ENCODE measurements around the gene ZAP70. TPM values are rescaled to one million over a fixed set of nuclear protein-coding genes. Genes with fewer than 3 reads are reported as not detected.

Gene ZAP70
- total and polyA plus RNA-seq, 2 donors (not counting 3 experiments of a cell fraction or from before 2014, with no cell fraction given), result 0.14 TPM; not detected in 1

DNA sequence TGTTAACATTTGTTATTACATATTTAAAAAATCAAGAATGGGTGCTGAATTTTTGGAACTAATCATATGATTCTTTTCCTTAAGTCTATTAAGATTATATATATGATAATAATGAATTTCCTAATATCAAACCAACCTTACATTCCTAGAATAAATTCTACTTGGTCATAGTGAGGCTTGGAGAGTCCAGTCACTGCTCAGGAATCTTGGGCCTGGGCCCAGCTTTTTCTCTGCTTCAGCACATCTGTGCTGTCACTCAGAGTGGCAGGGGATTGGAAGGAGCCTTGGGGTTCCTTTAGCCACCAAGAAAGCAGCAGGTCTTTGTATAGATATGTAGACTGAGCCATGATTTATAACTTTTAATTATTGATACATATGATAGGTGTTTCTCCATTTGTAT, 19.9 kb upstream of the ZAP70 start:
- Histone ChIP-seq H3K79me2 (ENCODE audit: control insufficient read depth, insufficient read depth, low read length) (no peaks in the 10 kb centered on the region), H3K9me3 (replicated peaks; ENCODE audit: control insufficient read depth, insufficient read depth, low read length) (no peaks in the 10 kb centered on the region), H3K9me1 (replicated peaks; ENCODE audit: control insufficient read depth, extremely low read depth, insufficient read depth, low read length) (no peaks in the 10 kb centered on the region), H3K36me3 (ENCODE audit: control insufficient read depth in 2 of 2, extremely low read depth in 1 of 2, insufficient read depth in 2 of 2, low read length in 2 of 2) (no peaks in the 10 kb centered on the region), H3K4me2 (ENCODE audit: insufficient read depth, low read length) (no peak overlapping the region), H3K4me3 (replicated peaks in 1 of 3; ENCODE audit: insufficient read depth in 1 of 3, low read depth in 1 of 3, low read length in 3 of 3) (no peak overlapping the region), H3K9ac (replicated peaks; ENCODE audit: extremely low read depth, insufficient read depth, low read length) (no peak overlapping the region), H3K27ac (ENCODE audit: insufficient read depth, low read depth, low read length) (no peak overlapping the region), H4K20me1 (replicated peaks; ENCODE audit: control insufficient read depth, extremely low read depth, insufficient read depth, low read length) (no peaks in the 10 kb centered on the region), H2AFZ (ENCODE audit: low read depth, low read length) (no peak overlapping the region), H3K27me3 (ENCODE audit: control insufficient read depth in 2 of 2, insufficient read depth in 2 of 2, low read length in 2 of 2) (peaks cover 2 to 3% of the 10 kb centered on the region in 2 experiments), H3K4me1 (ENCODE audit: control insufficient read depth, extremely low read depth, insufficient read depth, low read length) (no peaks in the 10 kb centered on the region)
- no TSS peak for BruUV-seq (replicated peaks)
- intact Hi-C loops (cut with micrococcal nuclease) (loop anchor here (10.0 kb wide), 1 partner anchor 49 kb away; the partner anchor contains the start of gene COX5B), dilution Hi-C loops (cut with MboI; ENCODE audit: extremely low pct_ligation_motif_present, low sequenced_read_pairs) (no loop called here)
- CTCF ChIA-PET, result no interaction called here
- TF ChIP-seq FOS (IDR thresholded peaks at IDR 0.05; ENCODE audit: borderline replicate concordance, insufficient read depth, low read length) (no peak), JUN (IDR thresholded peaks at IDR 0.05; ENCODE audit: borderline replicate concordance, insufficient read depth, insufficient read length, low read depth) (no peak), GATA2 (IDR thresholded peaks at IDR 0.05; ENCODE audit: insufficient read depth, insufficient read length, low read depth, low read length) (no peak)
- TF ChIP-seq, protein P1, sequence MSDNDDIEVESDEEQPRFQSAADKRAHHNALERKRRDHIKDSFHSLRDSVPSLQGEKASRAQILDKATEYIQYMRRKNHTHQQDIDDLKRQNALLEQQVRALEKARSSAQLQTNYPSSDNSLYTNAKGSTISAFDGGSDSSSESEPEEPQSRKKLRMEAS (IDR thresholded peaks at IDR 0.05; ENCODE audit: insufficient read depth, insufficient read length), result no peak
- no peak for FAIRE-seq
- POLR2A ChIA-PET, result no interaction called here
- DNase-seq (ENCODE audit: low read depth, low spot score), result no peak

DNA sequence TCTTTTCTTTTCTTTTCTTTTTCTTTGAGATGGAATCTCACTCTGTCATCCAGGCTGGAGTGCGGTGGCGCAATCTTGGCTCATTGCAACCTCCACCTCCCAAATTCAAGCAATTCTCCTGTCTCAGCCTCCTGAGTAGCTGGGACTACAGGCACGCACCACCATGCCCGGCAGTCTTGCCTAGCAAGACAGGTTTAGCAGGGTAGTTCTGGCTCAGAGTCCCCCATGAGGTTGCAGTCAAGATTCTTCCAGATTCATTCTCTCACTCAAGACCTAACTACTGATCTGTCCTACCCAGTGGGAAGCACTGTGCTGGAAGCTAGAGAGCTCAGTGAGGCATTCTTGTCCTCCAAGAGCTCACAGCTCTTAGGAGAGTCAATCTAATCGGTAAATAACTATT, 17.6 kb upstream of the ZAP70 start:
- H3K27me3 ChIP-seq (ENCODE audit: control insufficient read depth in 2 of 2, insufficient read depth in 2 of 2, low read length in 2 of 2), result peaks cover 2 to 3% of the 10 kb centered on the region in 2 experiments
- intact Hi-C loops (cut with micrococcal nuclease), result loop anchor here (1.0 to 10.0 kb wide), 2 partner anchors 31 to 51 kb away; partner anchors contain the start of genes ACTR1B and COX5B

More for the DNA sequence above, 17.6 kb upstream of the ZAP70 start:
- Histone ChIP-seq H3K79me2 (ENCODE audit: control insufficient read depth, insufficient read depth, low read length) (no peaks in the 10 kb centered on the region), H3K27ac (ENCODE audit: insufficient read depth, low read depth, low read length) (no peak overlapping the region), H3K4me3 (replicated peaks in 1 of 3; ENCODE audit: insufficient read depth in 1 of 3, low read depth in 1 of 3, low read length in 3 of 3) (no peak overlapping the region), H3K4me1 (ENCODE audit: control insufficient read depth, extremely low read depth, insufficient read depth, low read length) (no peaks in the 10 kb centered on the region), H3K9ac (replicated peaks; ENCODE audit: extremely low read depth, insufficient read depth, low read length) (no peak overlapping the region), H3K9me1 (replicated peaks; ENCODE audit: control insufficient read depth, extremely low read depth, insufficient read depth, low read length) (no peaks in the 10 kb centered on the region), H2AFZ (ENCODE audit: low read depth, low read length) (no peak overlapping the region), H3K4me2 (ENCODE audit: insufficient read depth, low read length) (no peak overlapping the region), H4K20me1 (replicated peaks; ENCODE audit: control insufficient read depth, extremely low read depth, insufficient read depth, low read length) (no peaks in the 10 kb centered on the region), H3K36me3 (ENCODE audit: control insufficient read depth in 2 of 2, extremely low read depth in 1 of 2, insufficient read depth in 2 of 2, low read length in 2 of 2) (no peaks in the 10 kb centered on the region), H3K9me3 (replicated peaks; ENCODE audit: control insufficient read depth, insufficient read depth, low read length) (no peaks in the 10 kb centered on the region)
- dilution Hi-C loops (cut with MboI; ENCODE audit: extremely low pct_ligation_motif_present, low sequenced_read_pairs), result no loop called here
- CTCF ChIA-PET, result interaction anchor here (1.2 to 6.0 kb wide), 3 partner anchors 11 to 105 kb away, joined by 5 to 226 read pairs (median 126); partner anchors contain the start of genes ACTR1B and ANKRD36B
- POLR2A ChIA-PET, result no interaction called here
- TF ChIP-seq JUN (IDR thresholded peaks at IDR 0.05; ENCODE audit: borderline replicate concordance, insufficient read depth, insufficient read length, low read depth), result no peak
- no peak for TF ChIP-seq POLR2AphosphoS5 (IDR thresholded peaks at IDR 0.05; ENCODE audit: insufficient read depth, low read depth, low read length)
- TF ChIP-seq EZH2 (IDR thresholded peaks at IDR 0.05; ENCODE audit: borderline replicate concordance, low read depth, low read length, severe bottlenecking), result no peak
- TF ChIP-seq FOS (IDR thresholded peaks at IDR 0.05; ENCODE audit: borderline replicate concordance, insufficient read depth, low read length), result no peak
- TF ChIP-seq, protein P1 (IDR thresholded peaks at IDR 0.05; ENCODE audit: insufficient read depth, insufficient read length), result no peak
- no peak for TF ChIP-seq POLR2A (IDR thresholded peaks at IDR 0.05; ENCODE audit: low read depth, low read length)
- TF ChIP-seq MYC (IDR thresholded peaks at IDR 0.05; ENCODE audit: low read depth, low read length), result no peak
- TF ChIP-seq GATA2 (IDR thresholded peaks at IDR 0.05; ENCODE audit: insufficient read depth, insufficient read length, low read depth, low read length), result no peak
- TF ChIP-seq, protein P2, sequence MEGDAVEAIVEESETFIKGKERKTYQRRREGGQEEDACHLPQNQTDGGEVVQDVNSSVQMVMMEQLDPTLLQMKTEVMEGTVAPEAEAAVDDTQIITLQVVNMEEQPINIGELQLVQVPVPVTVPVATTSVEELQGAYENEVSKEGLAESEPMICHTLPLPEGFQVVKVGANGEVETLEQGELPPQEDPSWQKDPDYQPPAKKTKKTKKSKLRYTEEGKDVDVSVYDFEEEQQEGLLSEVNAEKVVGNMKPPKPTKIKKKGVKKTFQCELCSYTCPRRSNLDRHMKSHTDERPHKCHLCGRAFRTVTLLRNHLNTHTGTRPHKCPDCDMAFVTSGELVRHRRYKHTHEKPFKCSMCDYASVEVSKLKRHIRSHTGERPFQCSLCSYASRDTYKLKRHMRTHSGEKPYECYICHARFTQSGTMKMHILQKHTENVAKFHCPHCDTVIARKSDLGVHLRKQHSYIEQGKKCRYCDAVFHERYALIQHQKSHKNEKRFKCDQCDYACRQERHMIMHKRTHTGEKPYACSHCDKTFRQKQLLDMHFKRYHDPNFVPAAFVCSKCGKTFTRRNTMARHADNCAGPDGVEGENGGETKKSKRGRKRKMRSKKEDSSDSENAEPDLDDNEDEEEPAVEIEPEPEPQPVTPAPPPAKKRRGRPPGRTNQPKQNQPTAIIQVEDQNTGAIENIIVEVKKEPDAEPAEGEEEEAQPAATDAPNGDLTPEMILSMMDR (IDR thresholded peaks at IDR 0.05; ENCODE audit: extremely low read depth in 1 of 2, insufficient read depth in 1 of 2, low read depth in 1 of 2, low read length in 2 of 2), result no peak
- no peak for DNase-seq (ENCODE audit: low read depth, low spot score)
- BruUV-seq (replicated peaks), result no TSS peak
- no peak for FAIRE-seq
